Measurements from ENCODE around the gene ZNF304. TPM values are rescaled to one million over a fixed set of nuclear protein-coding genes. Genes with fewer than 3 reads are reported as not detected.
"Not testable (repeated sequence)": the region's sequence is repeated elsewhere in the genome, so short reads cannot be mapped to it uniquely, and the experiment has no call there.

The ZNF304 gene
- total RNA-seq, 1 donor from 2014 or later, result 10.2 TPM

GRCh38 chr19:57362997-57363687 lies 12.1 kb downstream of the ZNF304 start, which contains the start of the genes TRAPPC2B and ZNF547:
TSS of gene TRAPPC2B (plus strand) at chr19:57363551. CDS start at chr19:57364834, 1,283 bp downstream.
TSS of gene ZNF547 (plus strand) at chr19:57363551. CDS start at chr19:57368556, 5,005 bp downstream.
- peak; percentile 100 for DNase-seq

GRCh38 chr19:57363688-57364181 lies 12.7 kb downstream of the ZNF304 start:
- DNase-seq, result no peak

- no peak for DNase-seq
Observed at GRCh38 chr19:57366776-57367175, 15.7 kb downstream of the ZNF304 start.

GRCh38 chr19:57374179-57374578 lies 23.1 kb downstream of the ZNF304 start:
- DNase-seq, result no peak

GRCh38 chr19:57374647-57375046 lies 23.6 kb downstream of the ZNF304 start:
- not testable (repeated sequence) for DNase-seq

- no peak for DNase-seq
Observed at GRCh38 chr19:57376151-57376550, 25.1 kb downstream of the ZNF304 start.

GRCh38 chr19:57377498-57378146 lies 26.6 kb downstream of the ZNF304 start:
- no peak for DNase-seq

GRCh38 chr19:57380923-57381322 lies 29.9 kb downstream of the ZNF304 start:
- DNase-seq, result no peak

- DNase-seq, result no peak
Observed at GRCh38 chr19:57382806-57383488, 31.9 kb downstream of the ZNF304 start.

- DNase-seq, result no peak
Observed at GRCh38 chr19:57389194-57389729, 38.2 kb downstream of the ZNF304 start.

- DNase-seq, result peak; percentile 99
Observed at GRCh38 chr19:57389730-57390598, 38.9 kb downstream of the ZNF304 start, which contains the start of gene ZNF548. TSS of gene ZNF548 (plus strand) at chr19:57389854. CDS start at chr19:57390100, 246 bp downstream.

- DNase-seq, result no peak
Observed at GRCh38 chr19:57395710-57396109, 44.6 kb downstream of the ZNF304 start.

- DNase-seq, result no peak
Observed at GRCh38 chr19:57398868-57399267, 47.8 kb downstream of the ZNF304 start.

- DNase-seq, result no peak
Observed at GRCh38 chr19:57403737-57404563, 52.9 kb downstream of the ZNF304 start.

- DNase-seq, result no peak
Observed at GRCh38 chr19:57406516-57407123, 55.5 kb downstream of the ZNF304 start.

Other genes starting within 250 kb of the ZNF304 start
- gene USP29, start 231.3 kb upstream of the ZNF304 start, total RNA-seq, result not detected
- not detected for gene ZIM3, start 206.1 kb upstream of the ZNF304 start, total RNA-seq
- gene DUXA, start 183.8 kb upstream of the ZNF304 start, total RNA-seq, result not detected
- gene ZNF264, start 159.8 kb upstream of the ZNF304 start, total RNA-seq, result 21.5 TPM
- gene AURKC, start 120.2 kb upstream of the ZNF304 start, total RNA-seq, result 2.3 TPM
- 27.9 TPM for gene ZNF805, start 110.6 kb upstream of the ZNF304 start, total RNA-seq
- gene ZNF460, start 70.8 kb upstream of the ZNF304 start, total RNA-seq, result 95.8 TPM
- gene ZNF543, start 30.8 kb upstream of the ZNF304 start, total RNA-seq, result 12.8 TPM
- 13.3 TPM for gene TRAPPC2B, start 12.3 kb downstream of the ZNF304 start, total RNA-seq
- 3.3 TPM for gene ZNF547, start 12.3 kb downstream of the ZNF304 start, total RNA-seq
- 35.6 TPM for gene ZNF548, start 38.6 kb downstream of the ZNF304 start, total RNA-seq
- gene ZNF17, start 59.9 kb downstream of the ZNF304 start, total RNA-seq, result 14.7 TPM
- 12.6 TPM for gene ZNF749, start 84.1 kb downstream of the ZNF304 start, total RNA-seq
- gene VN1R1, start 105.9 kb downstream of the ZNF304 start, total RNA-seq, result 1.2 TPM
- gene ZNF772, start 126.3 kb downstream of the ZNF304 start, total RNA-seq, result 13.9 TPM
- gene ZNF419, start 136.5 kb downstream of the ZNF304 start, total RNA-seq, result 10.5 TPM
- gene ZNF773, start 148.7 kb downstream of the ZNF304 start, total RNA-seq, result 9.4 TPM
- gene ZNF549, start 176.1 kb downstream of the ZNF304 start, total RNA-seq, result 9.0 TPM
- 14.2 TPM for gene ZNF550, start 208.6 kb downstream of the ZNF304 start, total RNA-seq
- 5.1 TPM for gene ZNF416, start 227.6 kb downstream of the ZNF304 start, total RNA-seq
- gene ZIK1, start 232.9 kb downstream of the ZNF304 start, total RNA-seq, result 6.7 TPM
- gene ZNF530, start 248.6 kb downstream of the ZNF304 start, total RNA-seq, result 3.4 TPM

Measured in skin of body (tissue), 2 donors.